Thoracic aorta (tissue), 2 donors: ENCODE measurements around the gene USP30. TPM values are rescaled to one million over a fixed set of nuclear protein-coding genes. Genes with fewer than 3 reads are reported as not detected.

Source experiments
- ATAC-seq: fragments of 150-250 bp; one replicate; pipeline ENCODE4 v1.8.0; 2017; ENCODE audit warnings: low read depth; ENCODE audit not compliant: insufficient number of reproducible peaks, low FRiP score
- DNase-seq: peaks from one replicate; pipeline ENCODE4 v3.0.0-alpha.2; 2020; ENCODE audit warnings: low spot score
- H3K27ac ChIP-seq, 2 donors: fragments of 200-600 bp; sonication (generic); 1 replicate in 1 of 2; 2 replicates in 1 of 2; pipeline ENCODE4 v1.5.1; 2016; ENCODE audit warnings: mild to moderate bottlenecking in 2 of 2, moderate library complexity in 2 of 2
- H3K27me3 ChIP-seq: fragments of 200-600 bp; sonication (generic); replicated peaks from 2 replicates; pipeline ENCODE4 v1.6.0; 2016; ENCODE audit warnings: mild to moderate bottlenecking; ENCODE audit not compliant: insufficient read depth
- H3K36me3 ChIP-seq: fragments of 200-600 bp; sonication (generic); one replicate; pipeline ENCODE4 v1.5.1; 2016
- H3K4me1 ChIP-seq, 2 donors: fragments of 200-600 bp; sonication (generic); 1 replicate in 1 of 2; 2 replicates in 1 of 2; pipeline versions ENCODE4 v1.5.1 to v1.6.0; 2016; ENCODE audit warnings: low read depth in 2 of 2, mild to moderate bottlenecking in 1 of 2; ENCODE audit not compliant: control insufficient read depth in 1 of 2
- H3K4me3 ChIP-seq: fragments of 200-600 bp; sonication (generic); 2 replicates; pipeline ENCODE4 v1.5.1; 2016; ENCODE audit warnings: mild to moderate bottlenecking
- H3K9me3 ChIP-seq: fragments of 200-600 bp; sonication (generic); 2 replicates; pipeline ENCODE4 v1.5.1; 2016
- total RNA-seq, 2 donors: library from RNA; depleted of rRNA; stranded (reverse); fragments of >200 nt; gene quantifications; one replicate each; pipeline versions ENCODE4 v1.1.0 to v1.2.3, GENCODE V29; 2016
- TF ChIP-seq, protein P1 (sequence below): fragments of 200-600 bp; sonication (generic); IDR thresholded peaks from one replicate; pipeline ENCODE4 v1.5.1; 2019; ENCODE audit warnings: antibody characterized with exemption

The USP30 gene
- total RNA-seq, 2 donors from 2014 or later, result 9.5 to 27.5 TPM

DNA sequence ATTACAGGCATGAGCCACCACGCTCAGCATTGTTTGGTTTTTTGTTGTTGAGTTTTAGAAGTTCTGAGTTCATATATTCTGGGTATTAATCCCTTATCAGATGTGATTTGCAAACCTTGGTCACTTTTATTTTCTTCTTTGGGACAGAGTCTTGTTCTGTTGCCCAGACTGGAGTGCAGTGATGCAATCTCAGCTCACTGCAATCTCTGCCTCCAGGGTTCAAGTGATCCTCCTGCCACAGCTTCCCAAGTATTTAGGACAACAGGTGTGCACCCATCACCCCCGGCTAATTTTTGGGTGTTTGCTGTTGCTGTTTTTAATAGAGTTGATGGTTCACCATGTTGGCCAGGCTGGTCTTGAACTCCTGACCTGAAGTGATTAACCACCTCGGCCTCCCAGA lies 11.8 kb downstream of the USP30 start:
- no peak for ATAC-seq
- H3K4me1 ChIP-seq, result no peaks in the 10 kb centered on the region
- TF ChIP-seq, protein P1, sequence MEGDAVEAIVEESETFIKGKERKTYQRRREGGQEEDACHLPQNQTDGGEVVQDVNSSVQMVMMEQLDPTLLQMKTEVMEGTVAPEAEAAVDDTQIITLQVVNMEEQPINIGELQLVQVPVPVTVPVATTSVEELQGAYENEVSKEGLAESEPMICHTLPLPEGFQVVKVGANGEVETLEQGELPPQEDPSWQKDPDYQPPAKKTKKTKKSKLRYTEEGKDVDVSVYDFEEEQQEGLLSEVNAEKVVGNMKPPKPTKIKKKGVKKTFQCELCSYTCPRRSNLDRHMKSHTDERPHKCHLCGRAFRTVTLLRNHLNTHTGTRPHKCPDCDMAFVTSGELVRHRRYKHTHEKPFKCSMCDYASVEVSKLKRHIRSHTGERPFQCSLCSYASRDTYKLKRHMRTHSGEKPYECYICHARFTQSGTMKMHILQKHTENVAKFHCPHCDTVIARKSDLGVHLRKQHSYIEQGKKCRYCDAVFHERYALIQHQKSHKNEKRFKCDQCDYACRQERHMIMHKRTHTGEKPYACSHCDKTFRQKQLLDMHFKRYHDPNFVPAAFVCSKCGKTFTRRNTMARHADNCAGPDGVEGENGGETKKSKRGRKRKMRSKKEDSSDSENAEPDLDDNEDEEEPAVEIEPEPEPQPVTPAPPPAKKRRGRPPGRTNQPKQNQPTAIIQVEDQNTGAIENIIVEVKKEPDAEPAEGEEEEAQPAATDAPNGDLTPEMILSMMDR, result no peak
- no peaks in the 10 kb centered on the region for H3K27me3 ChIP-seq
- DNase-seq, result no peak
- peaks cover 24% of the 10 kb centered on the region for H3K36me3 ChIP-seq
- no peak overlapping the region for H3K4me3 ChIP-seq
- H3K9me3 ChIP-seq, result no peaks in the 10 kb centered on the region
- H3K27ac ChIP-seq, result no peak overlapping the region

DNA sequence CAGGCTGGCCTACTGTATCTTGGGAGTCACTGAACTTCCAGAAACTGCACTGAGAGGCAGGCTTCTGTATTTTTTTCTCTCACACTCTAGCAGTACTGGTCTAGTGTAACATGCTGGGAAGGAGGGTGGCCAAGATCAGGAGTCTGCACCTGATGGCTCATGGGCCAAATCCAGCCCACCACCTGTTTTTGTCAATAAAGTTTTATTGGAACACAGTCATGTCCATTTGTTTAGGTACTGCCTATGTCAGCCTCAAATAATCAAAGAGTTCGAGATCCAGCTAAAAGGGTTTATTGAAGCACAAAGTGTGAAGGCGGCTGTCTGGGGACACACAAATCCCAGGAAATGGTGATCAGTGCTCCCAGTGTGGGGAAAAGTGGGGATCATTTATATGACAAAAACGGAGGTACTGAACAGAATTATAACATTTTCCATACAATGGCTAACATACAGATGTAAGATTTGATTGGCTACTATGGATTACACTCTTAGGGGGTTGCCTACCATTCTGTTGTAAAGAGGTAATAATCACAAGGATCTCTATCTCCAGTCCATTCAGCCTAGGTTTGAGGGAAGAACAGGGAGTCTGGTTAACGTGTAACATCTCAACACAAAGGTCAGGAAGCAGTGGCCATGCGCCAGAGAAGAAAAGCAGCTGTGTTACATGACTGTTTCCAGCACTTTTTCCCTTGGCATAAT lies 12.9 kb downstream of the USP30 start:
- Histone ChIP-seq H3K27ac (no peak overlapping the region), H3K36me3 (peaks cover 32% of the 10 kb centered on the region), H3K4me3 (no peak overlapping the region), H3K4me1 (no peaks in the 10 kb centered on the region), H3K9me3 (no peaks in the 10 kb centered on the region), H3K27me3 (no peaks in the 10 kb centered on the region)
- TF ChIP-seq, protein P1, result no peak
- DNase-seq (no peak), ATAC-seq (no peak)

DNA sequence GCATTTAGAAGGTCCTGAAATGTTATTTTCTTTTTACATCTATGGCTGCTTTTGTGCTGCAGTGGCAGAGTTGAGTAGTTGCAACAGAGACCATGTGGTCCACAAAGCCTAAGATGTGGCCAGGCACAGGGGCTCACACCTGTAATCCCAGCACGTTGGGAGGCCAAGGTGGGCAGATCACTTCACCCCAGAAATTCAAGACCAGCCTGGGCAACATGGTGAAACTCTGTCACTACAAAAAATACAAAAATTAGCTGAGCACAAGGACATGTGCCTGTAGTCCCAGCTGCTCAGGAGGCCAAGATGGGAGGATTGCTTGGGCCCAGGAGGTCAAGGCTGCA lies 13.4 kb downstream of the USP30 start:
- H3K27ac ChIP-seq, result no peak overlapping the region
- H3K9me3 ChIP-seq, result no peaks in the 10 kb centered on the region
- peaks cover 36% of the 10 kb centered on the region for H3K36me3 ChIP-seq
- DNase-seq (no peak), ATAC-seq (no peak)
- H3K4me1 ChIP-seq, result no peaks in the 10 kb centered on the region
- H3K4me3 ChIP-seq, result no peak overlapping the region
- H3K27me3 ChIP-seq, result no peaks in the 10 kb centered on the region
- TF ChIP-seq, protein P1, result no peak

GRCh38 chr12:109069307-109070271 lies 17.2 kb downstream of the USP30 start:
- H3K4me3 ChIP-seq, result no peak overlapping the region
- H3K4me1 ChIP-seq, result no peaks in the 10 kb centered on the region
- no peaks in the 10 kb centered on the region for H3K27me3 ChIP-seq
- DNase-seq (no peak), ATAC-seq (no peak)
- TF ChIP-seq, protein P1, result no peak
- H3K36me3 ChIP-seq, result peaks cover 48% of the 10 kb centered on the region
- no peaks in the 10 kb centered on the region for H3K9me3 ChIP-seq
- H3K27ac ChIP-seq, result no peak overlapping the region

DNA sequence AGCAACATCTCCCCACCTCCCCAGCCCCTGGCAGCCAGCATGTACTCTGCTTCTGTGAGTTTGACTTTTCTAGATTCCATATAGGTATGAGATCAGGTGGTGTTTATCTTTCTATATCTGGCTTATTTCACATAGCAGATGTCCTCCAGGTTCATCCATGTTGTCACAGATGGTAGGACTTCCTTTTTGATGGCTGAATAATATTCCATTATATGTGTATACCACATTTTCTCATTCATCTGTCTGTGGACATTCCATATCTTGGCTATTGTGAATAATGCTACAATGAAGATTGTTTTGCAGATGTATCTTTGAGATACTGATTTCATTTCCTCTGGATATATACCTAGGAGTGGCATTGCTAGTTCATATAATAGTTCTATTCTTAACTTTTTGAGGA lies 22.5 kb downstream of the USP30 start:
- Histone ChIP-seq H3K4me3 (no peak overlapping the region), H3K36me3 (peaks cover 32% of the 10 kb centered on the region), H3K9me3 (no peaks in the 10 kb centered on the region), H3K27ac (no peak overlapping the region), H3K27me3 (no peaks in the 10 kb centered on the region), H3K4me1 (no peaks in the 10 kb centered on the region)
- no peak for DNase-seq
- TF ChIP-seq, protein P1, result no peak
- no peak for ATAC-seq
